ENCODE measurements around the gene DDX43.

DNA sequence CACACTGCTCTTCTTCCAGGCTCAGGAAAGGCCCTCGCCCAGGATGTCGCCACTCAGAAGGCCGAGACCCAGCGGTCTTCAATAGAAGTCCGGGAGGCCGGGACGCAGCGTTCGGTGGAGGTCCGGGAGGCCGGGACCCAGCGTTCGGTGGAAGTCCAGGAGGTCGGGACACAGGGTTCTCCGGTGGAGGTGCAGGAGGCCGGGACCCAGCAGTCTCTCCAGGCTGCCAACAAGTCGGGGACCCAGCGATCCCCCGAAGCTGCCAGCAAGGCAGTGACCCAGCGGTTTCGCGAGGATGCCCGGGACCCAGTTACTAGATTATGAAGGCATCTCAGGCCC lies 31.1 kb upstream of the DDX43 start:
- TF ChIP-seq, protein P1, sequence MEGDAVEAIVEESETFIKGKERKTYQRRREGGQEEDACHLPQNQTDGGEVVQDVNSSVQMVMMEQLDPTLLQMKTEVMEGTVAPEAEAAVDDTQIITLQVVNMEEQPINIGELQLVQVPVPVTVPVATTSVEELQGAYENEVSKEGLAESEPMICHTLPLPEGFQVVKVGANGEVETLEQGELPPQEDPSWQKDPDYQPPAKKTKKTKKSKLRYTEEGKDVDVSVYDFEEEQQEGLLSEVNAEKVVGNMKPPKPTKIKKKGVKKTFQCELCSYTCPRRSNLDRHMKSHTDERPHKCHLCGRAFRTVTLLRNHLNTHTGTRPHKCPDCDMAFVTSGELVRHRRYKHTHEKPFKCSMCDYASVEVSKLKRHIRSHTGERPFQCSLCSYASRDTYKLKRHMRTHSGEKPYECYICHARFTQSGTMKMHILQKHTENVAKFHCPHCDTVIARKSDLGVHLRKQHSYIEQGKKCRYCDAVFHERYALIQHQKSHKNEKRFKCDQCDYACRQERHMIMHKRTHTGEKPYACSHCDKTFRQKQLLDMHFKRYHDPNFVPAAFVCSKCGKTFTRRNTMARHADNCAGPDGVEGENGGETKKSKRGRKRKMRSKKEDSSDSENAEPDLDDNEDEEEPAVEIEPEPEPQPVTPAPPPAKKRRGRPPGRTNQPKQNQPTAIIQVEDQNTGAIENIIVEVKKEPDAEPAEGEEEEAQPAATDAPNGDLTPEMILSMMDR (IDR thresholded peaks at IDR 0.05; ENCODE audit: low read length) = no peak
- TF ChIP-seq EZH2 (IDR thresholded peaks at IDR 0.05; ENCODE audit: borderline replicate concordance, low read length) = no peak

Measured in OCI-LY1 (cell line).